GM18907 (cell line): Measurements from ENCODE around the gene KRT10.
"Not testable (repeated sequence)": the region's sequence is repeated elsewhere in the genome, so short reads cannot be mapped to it uniquely, and the experiment has no call there.

Source experiments
- ATAC-seq: cut with Tn5 transposase; IDR thresholded peaks from one replicate; pipeline ENCODE4 v1.9.1; 2021; ENCODE audit warnings: mild to moderate bottlenecking, moderate library complexity; ENCODE audit not compliant: unreplicated experiment

Gene KRT10

GRCh38 chr17:40822132-40822812, at the start of gene KRT10:
Gene KRT10 (minus strand): TSS chr17:40822614. CDS start chr17:40822585, 29 bp downstream.
- ATAC-seq, result no peak

- no peak for ATAC-seq
These were observed 48.9 kb upstream of the KRT10 start for GRCh38 chr17:40871316-40871715.

GRCh38 chr17:40870136-40870535, 47.7 kb upstream of the KRT10 start:
- ATAC-seq, result no peak

- no peak for ATAC-seq
These were observed 44.4 kb upstream of the KRT10 start, which contains the start of gene KRT12 for GRCh38 chr17:40866838-40867237. Gene KRT12 (minus strand): TSS chr17:40867223. CDS start chr17:40867186, 37 bp downstream.

- ATAC-seq, result no peak
These were observed 42.4 kb upstream of the KRT10 start for GRCh38 chr17:40864661-40865390.

- ATAC-seq, result no peak
These were observed 40.7 kb upstream of the KRT10 start for GRCh38 chr17:40862985-40863733.

- ATAC-seq, result no peak
These were observed 37.1 kb upstream of the KRT10 start for GRCh38 chr17:40859536-40859935.

GRCh38 chr17:40858667-40859066, 36.3 kb upstream of the KRT10 start:
- not testable (repeated sequence) for ATAC-seq

GRCh38 chr17:40857535-40857934, 35.1 kb upstream of the KRT10 start:
- no peak for ATAC-seq

- no peak for ATAC-seq
These were observed 31.9 kb upstream of the KRT10 start for GRCh38 chr17:40854175-40854814.

GRCh38 chr17:40852364-40852763, 29.9 kb upstream of the KRT10 start:
- no peak for ATAC-seq

- ATAC-seq, result no peak
These were observed 28.0 kb upstream of the KRT10 start for GRCh38 chr17:40850293-40850972.

GRCh38 chr17:40849723-40850122, 27.3 kb upstream of the KRT10 start:
- no peak for ATAC-seq

- no peak for ATAC-seq
These were observed 26.3 kb upstream of the KRT10 start for GRCh38 chr17:40848583-40849235.

GRCh38 chr17:40846515-40847144, 24.2 kb upstream of the KRT10 start:
- ATAC-seq, result no peak

GRCh38 chr17:40844671-40845107, 22.3 kb upstream of the KRT10 start:
- ATAC-seq, result no peak

GRCh38 chr17:40843242-40843641, 20.8 kb upstream of the KRT10 start:
- ATAC-seq, result no peak

- ATAC-seq, result no peak
These were observed 18.8 kb upstream of the KRT10 start for GRCh38 chr17:40841246-40841645.

GRCh38 chr17:40839194-40839593, 16.8 kb upstream of the KRT10 start:
- ATAC-seq, result no peak
